CD1c-positive myeloid dendritic cell (primary cell): ENCODE results near the gene IQSEC2.

ENCODE experiments used
- DNase-seq: peaks from one replicate; pipeline ENCODE4 v3.0.0-alpha.2; 2016; ENCODE audit errors: extremely low spot score

The IQSEC2 gene

DNA sequence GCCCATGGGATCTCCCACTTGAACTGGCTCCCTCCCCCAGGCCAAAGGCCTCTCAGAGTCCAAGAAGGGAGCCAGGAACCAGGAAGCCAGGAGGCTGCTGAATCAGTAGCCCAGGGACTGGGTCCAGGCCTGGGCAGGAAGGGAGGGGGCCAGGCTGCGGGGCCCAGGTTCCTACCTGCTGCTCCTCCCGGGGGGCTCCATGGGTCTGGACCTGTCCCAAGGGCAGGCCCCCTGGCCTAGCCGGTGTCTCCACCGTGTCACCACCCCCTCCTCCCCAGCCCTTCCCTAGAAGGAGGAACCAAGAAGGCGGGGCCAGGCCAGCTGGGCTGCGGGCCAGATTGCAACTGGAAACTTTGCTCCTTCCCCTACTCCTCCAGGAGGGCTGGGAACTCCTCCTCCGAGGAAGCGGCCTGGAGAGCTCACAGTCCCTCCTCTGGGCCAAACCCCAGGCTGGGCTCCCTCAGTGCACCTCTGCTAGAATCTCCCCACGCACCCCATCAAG lies at the start of gene IQSEC2:
TSS of gene IQSEC2 (minus strand) at position 264 of the 502 bp plus-strand sequence.
- peak; percentile 61 for DNase-seq

DNA sequence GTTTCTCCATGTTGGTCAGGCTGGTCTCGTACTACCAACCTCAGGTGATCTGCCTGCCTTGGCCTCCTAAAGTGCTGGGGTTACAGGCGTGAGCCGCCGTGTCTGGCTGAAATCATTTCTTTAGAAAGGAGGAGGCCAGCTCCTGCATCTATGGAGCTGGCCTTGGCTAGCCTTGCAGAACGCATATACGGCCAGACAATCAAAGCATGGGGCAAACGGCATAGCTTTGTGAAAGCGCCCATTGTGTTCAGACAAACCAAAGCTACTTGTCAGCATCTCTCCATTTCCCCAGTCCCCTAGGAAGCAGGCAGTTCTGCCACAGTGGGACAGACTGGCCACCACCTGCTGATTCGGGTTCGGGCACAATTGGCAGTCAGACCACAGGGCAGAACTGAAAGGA lies 48.9 kb upstream of the IQSEC2 start:
- no peak for DNase-seq

DNA sequence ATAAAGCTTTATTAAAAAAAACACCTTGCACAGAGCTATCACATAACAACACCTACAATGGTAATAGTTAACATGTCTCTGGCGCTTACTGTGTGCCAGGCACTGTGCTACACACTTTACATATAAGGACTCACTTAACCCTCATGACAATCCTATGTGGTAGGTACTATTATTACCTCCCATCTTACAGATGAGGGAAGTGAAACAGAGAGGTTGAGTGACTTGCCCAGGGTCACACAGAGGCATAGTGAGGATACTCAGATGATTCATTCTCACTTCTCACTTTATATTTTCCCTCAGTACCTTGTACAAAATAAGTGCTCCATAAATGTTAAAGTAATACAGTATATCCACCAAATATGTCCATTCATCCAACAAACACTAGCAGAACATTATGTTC lies 43.4 kb upstream of the IQSEC2 start:
- no peak for DNase-seq

DNA sequence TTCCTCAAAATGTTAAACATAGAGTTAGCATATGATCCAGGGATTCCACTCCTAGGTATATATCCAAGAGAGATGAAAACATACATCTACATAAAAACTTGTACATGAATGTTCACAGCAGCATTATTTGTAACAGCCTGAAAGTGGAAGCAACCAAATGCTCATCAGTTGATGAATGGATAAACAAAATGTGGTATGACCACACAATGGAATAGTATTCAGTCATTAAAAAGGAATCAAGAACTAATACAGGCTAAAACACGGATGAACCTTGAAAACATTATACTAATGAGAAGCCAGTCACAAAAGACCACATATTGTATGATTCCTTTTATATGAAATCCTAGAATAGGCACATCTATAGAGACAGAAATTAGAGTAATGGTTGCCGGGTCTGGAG lies 42.7 kb upstream of the IQSEC2 start:
- no peak for DNase-seq

DNA sequence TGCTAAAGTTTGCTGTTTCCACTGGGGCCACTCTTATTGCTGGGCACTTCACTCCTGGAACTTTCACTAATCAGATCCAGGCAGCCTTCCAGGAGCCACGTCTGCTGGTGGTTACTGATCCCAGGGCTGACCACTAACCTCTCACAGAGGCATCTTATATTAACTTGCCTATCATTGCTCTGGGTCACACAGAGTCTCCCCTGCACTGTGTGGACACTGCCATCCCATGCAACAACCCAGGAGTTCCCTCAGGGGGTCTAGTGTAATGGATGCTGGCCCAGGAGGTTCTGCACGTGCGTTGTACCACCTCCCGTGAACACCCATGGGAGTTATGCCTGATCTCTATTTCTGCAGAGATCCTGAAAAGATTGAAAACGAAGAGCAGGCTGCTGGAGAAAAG lies 41.8 kb upstream of the IQSEC2 start:
- DNase-seq = no peak

DNA sequence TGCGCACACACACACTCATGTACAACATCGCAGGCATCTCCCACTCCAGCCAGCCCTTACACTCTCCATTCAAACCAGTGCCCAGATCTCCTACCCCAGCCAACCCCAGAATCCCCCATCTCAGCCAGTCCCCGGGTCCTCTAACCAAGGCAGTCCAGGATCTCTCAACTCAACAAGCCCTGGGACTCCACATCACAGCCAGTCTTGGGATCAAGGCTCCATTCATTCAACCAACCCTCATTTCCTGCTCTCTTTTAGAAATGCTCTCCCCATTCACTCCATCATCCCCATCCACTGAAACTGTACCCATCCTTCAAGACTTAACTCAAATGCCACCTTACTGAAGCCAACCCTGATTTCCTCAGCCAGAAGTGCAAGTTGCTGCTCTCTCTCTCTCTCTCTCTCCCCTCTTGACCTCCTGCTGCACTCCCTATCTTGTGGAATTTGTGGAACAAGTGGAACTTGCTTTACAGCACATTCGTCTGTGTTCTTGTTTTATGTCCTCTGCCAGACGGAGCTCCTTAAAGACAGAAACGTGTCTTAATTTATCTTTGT lies 40.6 kb upstream of the IQSEC2 start:
- no peak for DNase-seq

DNA sequence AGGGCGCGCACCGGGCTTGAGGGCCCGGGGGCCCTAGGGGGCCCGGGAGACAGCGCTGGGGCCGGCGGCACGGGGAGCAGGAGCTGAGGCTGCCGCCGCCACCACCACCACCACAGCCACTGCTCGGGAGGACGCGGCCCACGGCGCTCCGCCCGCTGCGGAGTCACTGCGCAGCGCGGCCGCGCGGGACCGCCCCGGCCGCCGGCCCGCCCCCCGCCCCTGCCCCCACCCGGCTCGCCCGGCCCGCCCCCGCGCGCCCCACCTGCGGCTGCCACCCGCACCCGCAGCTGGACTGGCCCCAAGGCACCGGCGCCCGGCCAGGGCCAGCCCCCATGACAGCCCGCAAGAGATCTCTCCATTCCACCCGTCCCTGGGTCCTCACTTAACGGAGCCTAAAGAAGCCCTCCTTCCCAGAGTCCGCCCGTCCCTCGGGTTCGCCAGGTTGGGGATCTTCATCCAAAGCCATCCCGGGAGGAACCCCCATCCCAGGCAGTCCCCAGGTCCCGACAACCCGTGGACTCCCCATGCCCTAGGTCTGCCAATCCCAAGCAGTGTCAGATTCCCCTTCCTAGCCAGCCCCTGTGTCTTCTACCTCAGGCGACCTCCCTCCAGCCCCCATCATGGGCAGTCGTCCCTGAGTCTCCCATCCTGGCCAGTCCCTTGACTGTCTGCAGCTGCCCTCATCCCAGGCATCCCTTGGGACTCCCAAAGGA lies 40.0 kb upstream of the IQSEC2 start:
- no peak for DNase-seq

DNA sequence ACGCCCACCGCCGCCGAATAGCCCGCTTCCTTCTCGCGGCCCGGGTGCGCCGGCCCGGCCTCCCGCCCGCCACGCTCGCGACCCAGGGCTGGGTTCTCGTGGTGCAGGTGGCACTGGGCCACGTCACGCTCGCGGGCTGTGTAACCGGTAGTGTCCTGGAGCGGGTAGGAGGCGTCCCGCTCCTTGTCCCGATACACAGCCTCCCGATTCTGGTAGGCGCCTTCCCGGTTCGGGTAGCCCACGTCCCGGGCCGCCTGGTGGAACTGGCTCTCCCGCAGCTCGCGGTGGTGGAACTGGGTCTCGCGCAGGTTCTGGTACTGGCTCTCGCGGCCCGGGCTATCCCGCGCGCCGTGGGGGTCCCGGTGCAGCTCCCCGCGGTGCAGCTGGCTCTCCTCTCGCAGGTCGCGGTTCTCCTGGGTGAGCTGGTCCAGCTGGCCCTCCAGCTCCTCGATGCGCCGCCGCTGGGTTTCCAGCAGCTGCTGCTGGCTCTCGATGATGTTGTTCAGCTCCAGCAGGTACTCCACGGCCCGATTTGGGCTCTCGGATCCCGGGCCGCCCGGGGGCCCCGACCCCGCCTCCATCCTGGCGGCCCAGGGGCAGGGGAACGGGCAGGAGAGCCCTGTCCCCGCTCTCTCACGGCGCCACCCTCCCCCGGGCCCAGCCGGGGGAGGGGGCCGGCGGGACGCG lies 39.3 kb upstream of the IQSEC2 start:
- peak; percentile 37 for DNase-seq

DNA sequence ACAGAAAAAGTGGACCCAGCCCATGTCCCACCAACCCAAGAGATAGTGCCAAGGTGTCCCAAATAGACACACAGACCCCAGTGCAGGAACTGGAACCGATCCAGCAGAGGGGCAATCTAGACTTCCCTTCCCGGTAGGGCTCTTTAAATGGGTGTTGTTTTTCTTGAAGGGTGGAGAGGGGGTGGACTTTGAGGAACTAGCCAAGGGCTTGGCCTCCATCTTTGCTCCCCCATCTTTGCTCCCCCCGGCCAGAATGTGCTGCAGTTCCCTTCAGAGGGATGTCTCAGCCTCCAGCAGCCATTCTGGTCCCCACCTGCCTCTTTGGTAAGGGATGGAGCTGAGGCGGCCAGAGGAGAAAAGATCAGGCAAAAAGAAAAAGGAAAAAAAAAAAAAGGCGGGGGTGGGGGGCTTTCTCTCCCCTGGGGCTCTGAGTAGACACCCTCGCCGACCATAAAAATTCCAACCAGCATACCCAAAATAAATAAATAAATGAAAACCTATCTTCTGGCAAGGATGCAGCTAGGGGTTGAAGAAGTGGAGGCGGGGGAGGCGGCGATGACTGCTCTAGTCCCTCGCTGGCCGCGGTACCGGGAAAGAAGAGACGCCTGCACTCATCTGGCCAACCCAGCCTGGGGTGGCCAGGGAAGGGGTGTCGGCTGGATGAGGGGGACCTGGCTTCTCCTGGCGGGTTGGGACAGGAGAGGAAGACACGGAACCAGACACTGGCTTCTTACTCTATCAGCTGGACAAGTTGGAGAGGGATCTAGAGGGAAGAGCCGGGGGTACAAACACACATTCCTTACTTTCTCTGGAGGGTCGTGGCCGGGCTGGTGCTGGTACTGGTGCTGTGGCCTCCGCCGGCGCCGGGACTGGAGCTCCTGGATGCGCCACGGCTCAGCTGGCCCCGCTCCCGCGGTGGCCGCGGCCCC lies 38.5 kb upstream of the IQSEC2 start:
- DNase-seq = peak; percentile 15

DNA sequence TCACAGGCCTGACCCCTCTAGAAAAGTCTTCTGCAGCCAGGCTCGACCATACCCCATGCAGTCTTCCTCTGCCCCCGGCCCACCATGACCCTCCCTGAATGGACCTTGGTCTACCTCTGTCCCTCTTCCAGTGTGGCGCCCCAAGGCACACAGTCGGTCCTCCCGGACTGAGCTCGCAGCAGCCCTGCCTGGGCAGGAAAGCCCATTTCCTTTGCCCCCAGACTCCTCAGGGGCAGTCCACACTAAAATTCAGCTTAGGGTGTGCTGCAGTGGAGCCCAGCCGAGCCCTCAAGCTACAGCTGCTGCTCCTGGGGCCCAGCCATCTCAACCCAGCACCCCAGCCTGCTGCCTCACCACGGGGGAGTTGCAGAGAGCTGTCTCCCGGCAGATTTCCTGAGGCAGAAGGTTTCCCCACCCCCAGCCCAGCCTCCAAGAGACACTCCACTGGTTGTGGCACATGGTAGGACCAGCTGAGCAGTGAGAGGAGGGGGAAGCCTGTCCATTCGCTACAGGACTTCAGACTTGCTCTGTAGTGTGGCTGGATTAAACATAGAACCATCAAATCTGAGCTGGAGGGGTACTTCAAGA lies 37.5 kb upstream of the IQSEC2 start:
- no peak for DNase-seq

DNA sequence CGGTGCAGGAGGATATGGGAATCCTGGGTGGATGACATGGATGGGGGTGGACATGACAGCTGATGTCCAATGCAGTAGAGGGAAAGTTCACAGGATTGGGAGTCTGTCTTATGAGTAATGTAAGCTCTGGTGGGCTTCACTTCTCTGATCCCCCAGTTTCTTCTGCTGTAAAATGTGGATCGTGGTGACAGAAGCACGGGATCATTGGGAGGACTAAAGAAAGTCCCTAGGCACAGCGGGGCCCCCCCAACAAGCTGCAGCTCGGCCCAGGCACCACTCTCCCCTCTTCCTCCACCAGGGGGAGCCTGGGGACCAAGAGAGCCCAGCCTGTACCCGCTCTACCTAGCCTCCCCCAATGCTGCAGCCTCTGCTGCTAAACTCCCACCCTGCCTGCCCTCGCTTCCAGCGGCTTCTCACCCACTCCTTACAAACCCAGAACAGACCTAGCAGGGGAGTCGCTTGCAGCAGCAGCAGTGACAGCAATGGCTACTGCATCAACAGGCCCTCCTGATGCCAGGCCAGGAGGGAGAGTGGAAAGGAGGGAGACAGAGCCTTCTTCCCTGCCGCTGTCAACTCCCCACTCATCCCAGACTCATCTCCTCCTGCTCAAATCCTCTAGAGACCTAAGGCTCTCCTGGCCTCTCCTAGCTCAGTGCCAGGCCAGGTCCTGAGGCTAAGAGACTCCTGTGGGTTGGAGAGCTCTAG lies 36.1 kb upstream of the IQSEC2 start:
- DNase-seq = peak; percentile 61

DNA sequence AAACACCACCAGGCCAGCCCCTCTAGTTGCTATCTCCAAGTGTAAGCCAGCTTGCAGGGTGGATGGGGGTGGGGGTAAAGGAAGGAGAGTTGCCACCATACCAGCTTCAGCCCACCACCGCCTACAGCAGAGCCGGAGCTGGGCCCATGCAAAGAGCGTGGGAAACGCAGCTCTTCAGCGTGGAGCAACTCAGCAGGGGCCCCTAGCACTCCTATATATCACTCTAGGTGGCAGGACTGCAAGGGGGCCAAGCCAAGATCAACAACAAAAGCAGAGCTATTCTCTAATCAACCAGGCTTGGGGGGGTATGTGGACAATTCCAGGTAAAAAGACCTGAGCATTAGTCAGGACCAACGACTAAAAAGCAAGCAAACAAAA lies 35.5 kb upstream of the IQSEC2 start:
- no peak for DNase-seq

DNA sequence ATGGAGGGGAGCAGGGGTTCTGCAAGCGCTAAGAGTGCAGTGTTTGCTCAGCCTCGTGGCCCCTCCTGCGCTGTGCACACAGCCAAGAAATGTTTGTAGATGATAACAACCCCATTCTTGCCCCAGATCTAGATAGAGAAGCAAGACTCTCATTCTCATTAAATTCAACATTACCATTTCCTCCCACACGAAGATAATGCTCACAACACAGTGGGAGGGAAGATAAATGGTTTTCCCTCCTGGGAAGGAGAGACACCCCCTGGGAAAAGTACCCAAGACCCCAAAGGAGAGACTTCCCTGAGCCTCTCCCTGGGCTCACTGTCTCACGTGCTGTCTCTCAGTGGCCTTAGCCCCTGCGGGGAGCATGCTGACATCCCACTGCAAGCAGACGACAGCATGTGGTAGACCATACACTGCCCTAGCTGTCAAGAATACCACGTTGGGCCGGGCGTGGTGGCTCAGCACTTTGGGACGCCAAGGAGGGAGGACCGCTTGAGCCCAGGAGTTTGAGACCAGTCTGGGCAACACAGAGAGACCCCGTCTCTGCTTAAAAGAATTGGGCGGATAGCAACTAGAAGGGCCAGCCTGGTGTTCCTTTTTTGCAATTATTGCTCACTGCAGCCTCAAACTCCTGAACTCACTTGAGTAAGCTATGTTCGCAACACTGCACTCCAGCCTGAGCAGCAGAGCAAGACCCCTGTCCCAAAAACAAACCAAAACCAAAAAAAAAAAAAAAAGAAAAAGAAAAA lies 34.9 kb upstream of the IQSEC2 start:
- DNase-seq = no peak

DNA sequence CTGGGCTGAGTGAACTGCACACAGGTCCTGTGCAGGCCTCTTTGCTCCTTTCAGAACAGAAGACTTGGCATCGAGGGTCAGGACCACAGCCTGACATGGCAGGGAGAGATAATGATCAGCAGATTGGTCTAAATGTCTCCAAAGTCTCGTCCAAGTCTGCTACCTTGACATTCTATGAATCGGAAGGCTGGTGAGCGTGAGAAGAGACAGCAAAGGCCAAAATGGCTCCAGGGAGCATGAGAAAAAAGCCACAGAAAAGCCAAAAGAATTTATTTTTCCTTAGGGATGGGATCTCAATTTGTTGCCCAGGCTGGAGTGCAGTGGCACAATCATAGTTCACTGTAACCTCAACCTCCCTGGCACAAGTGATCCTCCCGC lies 32.3 kb upstream of the IQSEC2 start:
- no peak for DNase-seq

DNA sequence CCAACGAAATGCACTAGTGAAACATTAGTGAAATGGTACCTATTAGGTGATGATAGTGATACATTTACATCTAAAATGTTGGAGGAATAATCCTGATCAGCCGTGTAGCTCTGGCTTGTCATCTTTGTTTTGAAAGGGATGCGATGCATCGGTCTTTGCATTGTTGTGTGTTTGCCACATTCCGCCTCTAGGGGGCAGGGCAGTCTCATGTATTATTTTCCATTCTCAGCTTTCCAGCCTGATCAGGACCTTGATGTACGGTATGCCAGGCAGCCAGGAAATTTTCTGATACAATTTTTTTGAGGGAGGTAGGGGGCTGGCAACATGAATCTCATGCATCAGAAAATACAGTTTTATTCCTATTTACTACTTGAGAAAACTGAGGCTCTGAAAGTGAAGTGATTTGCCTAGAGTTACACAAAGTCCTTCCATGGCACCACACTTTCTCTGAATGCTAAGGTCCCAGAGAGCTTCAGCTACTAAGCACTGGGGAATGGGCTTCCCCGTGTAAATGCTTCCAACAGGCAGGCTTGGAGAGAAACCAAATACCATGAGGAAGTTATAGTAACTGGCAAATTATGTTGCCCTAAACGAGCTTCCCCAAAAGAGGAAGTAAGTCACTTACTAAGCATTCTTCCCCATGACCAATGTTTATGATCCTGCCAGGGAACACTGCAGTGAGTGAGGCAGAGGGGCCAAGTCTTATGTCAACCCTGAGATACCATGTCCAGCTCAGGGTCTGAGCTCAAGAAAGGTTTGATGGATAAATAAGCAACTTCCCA lies 31.8 kb upstream of the IQSEC2 start:
- DNase-seq = peak; percentile 74

DNA sequence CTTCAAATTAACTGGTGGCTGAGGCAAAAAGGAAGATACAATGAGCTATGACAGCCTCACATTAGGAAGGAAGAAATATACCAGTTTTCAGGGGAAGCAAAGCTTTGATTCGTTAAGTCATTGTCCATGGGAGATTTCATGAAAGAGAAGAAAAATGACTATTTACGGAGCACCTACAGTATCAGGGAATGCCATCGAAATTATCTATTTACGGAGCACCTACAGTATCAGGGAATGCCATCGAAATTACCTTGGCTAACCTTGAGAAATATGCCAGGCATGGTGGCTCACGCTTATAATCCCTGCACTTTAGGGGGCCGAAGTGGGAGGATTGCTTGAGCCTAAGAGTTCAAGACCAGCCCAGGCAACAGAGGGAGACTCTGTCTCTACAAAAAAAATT lies 28.5 kb upstream of the IQSEC2 start:
- no peak for DNase-seq

DNA sequence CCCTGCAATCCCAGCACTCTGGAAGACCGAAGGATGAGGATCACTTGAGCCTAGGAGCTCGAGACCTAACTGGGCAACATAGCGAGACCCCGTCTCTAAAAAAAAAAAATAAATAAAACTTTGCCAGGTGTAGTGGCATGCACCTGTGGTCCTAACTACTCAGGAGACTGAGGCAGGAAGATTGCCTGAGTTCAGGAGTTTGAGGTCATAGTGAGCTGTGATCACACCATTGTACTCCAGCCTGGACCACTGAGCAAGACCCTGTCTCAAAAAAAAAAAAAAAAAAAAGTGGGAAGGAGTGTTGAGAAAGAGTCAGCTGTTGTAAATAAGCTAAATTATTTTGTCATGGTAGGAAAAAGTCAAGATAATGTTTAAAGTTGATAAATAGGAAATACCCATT lies 27.5 kb upstream of the IQSEC2 start:
- DNase-seq = no peak

DNA sequence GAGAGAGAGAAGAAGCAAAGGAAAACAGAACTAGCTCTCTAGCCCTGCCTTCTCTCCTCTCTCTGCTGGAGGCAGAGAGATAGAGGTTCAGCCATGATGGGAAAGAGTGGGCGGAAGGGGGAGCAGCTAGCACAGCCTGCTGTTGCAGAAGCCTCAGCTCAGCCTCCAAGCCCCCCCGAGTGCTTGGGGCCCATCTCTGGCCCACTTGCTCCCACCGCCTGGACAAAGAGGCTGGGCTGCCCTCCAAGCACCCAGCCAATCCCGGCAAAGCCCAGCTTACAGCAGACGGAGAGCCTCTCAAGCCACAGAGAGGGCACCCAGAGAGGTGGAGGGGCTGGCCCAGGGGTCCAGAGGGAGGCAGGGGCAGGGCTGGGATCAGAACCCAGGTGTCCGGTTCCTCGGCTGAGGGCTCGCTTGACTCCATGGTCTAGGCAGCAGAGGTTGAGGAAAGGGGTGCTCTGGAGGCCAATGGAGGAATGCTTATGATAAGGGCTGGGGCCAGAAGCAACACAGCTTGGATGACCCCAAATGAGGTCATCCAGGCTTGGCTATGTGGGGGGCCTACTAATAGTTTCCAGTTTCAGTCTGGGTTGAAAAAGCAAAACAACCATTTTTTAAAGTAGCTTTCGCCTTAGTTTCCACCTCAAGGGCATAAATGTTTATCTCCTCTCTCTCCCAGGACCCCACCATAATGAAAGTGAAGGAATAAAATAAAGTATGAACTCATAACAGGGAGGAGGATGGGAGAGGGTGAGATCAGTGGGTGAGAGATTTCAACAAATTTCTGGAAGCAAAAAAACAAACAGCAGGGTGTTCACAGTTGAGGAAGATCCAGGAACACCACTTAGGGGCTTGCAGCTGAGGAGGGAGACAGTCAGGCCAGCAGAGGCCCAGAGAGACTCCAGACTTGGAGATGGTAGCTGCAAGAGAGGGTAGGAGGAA lies 24.9 kb upstream of the IQSEC2 start:
- no peak for DNase-seq
